NT2/D1 (cell line): ENCODE measurements around the gene CLASP2.

Experiments
- YY1 ChIP-seq: IDR thresholded peaks from 2 replicates; pipeline ENCODE4 v1.6.1; 2011; ENCODE audit not compliant: insufficient read length, insufficient read depth
- ZNF274 ChIP-seq: IDR thresholded peaks from 2 replicates; pipeline ENCODE4 v1.6.1; 2011; ENCODE audit warnings: mild to moderate bottlenecking, low read depth, low read length

DNA sequence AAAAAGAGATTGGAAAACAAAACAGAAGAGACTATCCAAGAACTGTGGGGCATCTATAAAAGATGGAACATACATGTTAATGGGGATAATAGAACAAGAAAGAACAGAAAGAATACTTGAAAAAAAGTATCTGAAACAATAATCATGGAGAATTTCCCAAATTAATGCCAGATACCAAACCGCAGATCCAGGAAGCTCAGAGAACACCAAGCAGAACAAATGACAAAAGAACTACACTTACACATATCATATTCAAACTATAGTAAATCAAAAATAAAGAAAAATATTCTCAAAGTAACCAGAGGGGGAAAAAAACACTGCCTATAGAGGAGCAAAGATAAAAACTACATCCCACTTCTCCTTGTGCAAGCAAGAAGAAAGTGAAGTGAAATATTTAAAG lies 40.0 kb downstream of the CLASP2 start:
- TF ChIP-seq ZNF274 (no peak), YY1 (no peak)
